CD4-positive, alpha-beta T cell treated with Interleukin-4 for 1 hour (primary cell): Measurements from ENCODE around the gene ULK2.
A peak's percentile ranks its signal among the peaks of the same experiment; 100 is the strongest.
"Not testable (repeated sequence)": the region's sequence is repeated elsewhere in the genome, so short reads cannot be mapped to it uniquely, and the experiment has no call there.

Experiments
- DNase-seq, 2 donors: peaks; one replicate each; pipeline ENCODE4 v3.0.0-alpha.2; 2020 to 2022

The ULK2 gene

DNA sequence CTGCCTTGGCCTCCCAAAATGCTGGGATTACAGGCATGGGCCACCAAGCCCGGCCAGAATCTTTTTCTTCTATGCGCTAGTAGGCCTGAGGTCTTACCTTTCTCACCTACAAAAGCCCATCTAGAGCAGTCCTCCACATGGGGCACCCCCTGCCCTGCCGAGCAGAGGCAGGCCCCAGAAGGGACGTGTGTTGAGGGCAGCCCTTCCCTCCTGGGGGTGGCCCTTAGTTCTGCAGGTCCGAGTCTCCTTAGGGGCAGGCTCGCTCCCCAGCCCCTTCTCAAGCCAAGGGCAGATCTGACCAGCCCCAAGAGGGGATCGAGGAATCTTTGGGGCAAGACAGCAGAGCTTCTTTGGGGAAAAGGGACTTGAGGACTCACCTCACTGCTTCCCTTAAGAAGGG, 101.7 kb downstream of the ULK2 start:
- no peak for DNase-seq

DNA sequence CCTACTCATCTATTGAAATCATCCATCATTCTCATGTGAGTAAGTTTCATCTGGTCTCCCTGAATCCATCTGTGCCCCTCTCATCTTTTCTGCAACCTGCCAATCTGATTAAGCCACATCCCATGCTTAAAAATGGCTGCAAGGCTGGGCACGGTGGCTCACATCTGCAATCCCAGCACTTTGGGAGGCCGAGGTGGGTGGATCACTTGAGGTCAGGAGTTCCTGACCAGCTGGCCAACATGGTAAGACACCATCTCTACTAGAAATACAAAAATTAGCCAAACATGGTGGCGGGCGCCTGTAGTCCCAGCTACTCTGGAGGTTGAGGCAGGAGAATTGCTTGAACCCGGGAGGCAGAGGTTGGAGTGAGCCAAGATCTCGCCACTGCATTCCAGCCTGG, 103.7 kb downstream of the ULK2 start:
- not testable (repeated sequence) for DNase-seq

DNA sequence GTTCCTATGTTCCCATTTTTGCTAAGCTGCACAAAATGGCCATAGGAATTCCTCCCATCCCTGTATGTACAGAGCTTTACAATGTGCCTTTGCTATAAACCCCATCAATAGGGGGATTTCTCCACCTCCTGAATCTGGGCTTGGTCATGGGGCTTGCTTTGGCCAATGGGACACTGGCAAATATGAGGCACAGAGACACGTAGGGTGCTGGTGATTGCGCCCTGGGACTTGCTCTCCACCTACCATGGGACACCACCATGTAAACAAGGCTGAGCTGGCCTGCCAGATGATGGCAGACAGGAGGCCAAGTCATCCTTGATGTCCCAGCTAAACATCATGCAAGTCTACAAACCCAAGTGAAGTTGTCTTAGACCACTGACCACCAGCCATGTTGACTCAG, 104.3 kb downstream of the ULK2 start:
- DNase-seq: no peak

DNA sequence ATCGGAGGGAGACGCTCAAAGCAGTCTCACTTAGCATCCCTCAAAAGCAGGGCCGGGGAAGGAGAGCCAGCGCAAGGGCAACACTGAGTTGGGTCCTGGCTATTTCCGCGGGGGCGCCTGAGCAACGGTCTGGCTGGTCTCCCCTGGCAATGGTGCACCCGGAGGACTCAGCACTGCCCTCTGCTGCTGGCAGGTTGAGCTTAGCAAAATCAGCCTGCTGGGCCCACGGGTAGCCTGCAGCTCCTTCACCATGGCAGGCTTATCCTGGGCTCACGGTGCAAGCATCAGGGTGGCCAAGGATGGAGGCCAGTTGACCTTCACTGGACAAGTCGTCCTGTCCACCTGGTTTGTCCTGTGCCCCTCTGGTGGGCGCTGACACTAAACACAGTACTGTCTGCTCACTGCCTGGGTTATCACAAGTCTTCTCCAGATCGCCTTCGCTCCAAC, 105.2 kb downstream of the ULK2 start:
- peak; percentile 64 to 70 for DNase-seq

DNA sequence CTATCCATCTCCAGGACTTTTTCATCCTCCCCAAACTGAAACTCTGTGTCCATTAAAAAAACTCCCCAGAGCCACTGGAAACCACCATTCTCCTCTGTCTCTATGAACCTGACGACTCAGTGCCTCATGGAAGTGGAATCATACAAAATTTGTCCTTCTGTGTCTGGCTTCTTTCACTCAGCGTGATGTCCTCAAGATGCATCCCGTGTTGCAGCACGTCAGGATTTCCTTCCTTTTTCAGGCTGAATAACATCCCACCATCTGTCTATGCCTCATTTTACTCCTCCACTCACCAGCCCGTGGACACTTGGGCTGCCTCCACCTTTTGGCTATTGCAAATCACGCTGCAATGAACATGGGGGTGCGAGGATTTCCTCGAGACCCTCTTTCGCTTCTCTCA, 107.0 kb downstream of the ULK2 start:
- no peak for DNase-seq

DNA sequence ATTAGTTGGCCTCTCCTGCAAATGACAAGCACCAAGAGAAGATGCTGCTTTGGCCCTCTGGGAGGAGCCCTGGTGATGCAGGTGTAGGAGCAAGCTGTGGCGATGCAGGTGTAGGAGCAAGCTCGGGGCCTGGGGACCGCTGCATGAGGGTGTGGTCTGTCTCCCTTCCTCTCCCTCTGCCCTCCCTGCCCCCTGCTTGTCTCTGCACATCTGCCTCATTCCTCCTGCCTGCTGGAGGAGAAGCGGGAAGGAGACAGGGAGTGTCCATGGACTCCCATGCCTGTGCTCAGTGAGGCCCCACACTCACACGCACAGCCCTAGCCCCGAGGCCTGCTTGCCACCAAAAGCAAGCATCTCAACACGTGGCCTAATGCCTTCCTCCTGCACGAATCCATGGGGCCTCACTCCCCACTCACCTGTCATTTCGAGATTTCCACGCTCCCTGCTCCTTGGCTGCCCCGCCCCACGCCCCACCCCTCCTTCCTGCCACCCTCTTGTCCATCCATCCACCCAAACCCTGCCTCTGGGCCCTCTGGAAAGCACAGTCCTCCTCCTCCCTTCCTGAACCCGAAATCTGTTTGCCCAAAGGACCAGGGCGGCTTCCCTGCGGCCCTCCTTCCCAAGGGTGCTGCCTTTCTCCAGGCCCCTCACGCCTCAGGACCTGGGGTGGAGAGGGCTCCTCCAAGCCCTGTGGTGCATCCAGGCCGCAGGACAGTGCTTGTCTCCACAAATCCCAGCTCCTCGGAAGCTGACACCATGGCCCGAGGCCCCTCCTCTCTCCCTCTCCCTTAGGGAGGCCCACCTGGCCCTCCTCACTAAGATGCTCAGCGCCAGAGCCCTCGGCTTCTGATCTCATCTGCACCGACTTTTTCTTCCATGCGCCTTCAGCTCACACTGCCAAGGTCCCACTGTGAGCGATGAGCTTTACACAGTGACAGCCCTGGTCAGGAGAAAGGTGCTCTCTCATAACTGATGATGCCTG, 107.9 kb downstream of the ULK2 start:
- no peak for DNase-seq

DNA sequence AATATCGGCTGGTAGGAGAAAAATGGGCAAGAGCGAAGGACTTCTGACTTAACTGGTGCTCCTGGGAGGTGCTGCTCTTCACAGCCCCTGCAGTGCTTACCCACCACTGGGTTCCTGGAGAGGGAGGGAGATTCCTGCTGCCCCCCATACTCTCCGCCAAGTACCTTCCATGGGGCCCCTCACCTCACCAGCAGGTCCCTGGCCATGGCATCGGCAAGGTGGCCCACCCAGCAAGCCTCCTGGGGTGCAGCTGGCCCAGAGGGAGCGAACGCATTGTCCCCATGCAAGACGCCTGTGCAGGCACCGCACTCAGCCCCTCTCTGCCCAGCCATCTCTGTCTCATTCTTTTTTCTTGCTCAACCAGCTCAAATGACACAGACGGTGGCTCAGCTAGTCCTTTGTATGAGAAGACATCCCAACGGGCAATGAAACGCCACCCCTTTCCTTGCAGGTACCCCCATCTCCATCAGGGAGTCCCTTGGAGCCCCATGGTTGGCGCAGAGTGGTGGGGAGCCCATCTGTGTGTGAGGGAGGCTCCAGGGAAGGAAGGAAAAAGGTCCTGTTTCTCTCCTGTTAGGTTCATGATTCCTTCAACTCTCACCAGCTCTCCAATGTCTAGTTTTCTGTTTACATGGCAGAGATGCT, 110.1 kb downstream of the ULK2 start:
- no peak for DNase-seq

DNA sequence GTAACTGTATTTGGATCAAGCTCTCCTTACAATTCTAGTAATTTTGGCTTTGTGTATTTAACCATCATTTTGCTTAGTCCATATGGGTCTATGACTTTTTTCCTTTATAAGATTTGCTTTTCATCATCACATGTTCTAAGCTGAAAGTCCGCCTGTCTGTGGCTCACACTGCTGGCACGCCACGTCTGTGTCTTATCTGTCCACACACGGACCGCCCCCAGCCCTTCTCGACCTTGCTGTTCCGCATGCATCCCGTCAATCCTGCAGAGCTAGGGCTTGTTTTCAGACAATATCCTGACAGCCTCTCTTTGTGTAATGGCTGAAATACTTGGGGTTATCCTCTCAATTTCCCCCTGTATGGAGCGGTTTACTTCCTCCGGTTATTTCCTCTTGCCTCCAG, 111.2 kb downstream of the ULK2 start:
- no peak for DNase-seq

DNA sequence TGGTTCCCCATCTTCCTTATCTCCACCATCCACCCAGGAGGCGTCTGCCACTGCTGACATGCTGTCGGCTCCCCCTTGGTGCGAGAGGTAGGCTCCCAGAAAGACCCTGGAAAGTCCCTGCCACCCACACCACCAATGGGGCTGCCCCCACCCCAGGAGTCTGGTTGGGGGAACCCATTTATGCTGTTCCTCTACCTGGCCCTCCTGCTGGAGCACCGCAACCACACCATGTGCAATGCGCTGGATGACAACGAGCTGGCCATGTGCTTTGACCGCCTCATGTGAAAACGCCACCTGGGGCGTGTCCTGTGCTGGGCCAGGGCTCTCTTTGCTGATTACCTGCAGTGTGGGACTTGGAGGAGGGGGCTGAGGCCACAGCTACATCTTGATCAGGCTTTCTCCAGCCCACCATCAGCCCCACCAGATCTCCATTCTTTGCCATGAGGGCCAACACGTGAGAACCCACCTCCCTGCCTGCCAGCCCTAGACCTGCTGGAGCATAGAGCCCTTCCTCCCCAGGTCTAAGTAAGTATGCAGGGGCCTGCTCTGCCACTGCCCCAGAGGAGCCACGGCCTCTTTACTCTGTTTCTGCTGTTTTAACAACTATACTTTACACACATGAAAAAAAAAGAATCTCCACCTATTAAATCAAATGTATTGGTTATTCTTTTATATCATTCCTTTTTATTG, 111.8 kb downstream of the ULK2 start:
- DNase-seq: no peak

DNA sequence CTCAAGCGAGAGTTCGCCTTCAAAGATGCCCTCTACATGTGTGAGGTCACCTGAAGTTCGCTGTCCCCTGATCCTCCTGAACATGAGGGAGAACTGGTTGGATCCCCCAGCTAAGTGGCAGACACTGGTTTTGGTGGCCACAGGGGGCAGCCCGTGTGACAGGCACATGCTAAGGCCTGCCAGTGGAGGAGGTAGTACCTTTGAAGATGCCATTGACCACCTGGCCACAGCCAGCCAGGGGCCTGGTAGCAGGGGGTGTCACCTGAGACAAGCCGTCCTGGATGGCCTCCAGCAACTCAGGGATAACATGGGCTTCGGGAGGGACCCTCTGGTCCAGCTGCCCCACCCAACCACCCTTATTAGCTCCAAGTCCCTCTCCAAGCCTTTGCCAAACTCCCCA, 112.3 kb downstream of the ULK2 start:
- DNase-seq: no peak

DNA sequence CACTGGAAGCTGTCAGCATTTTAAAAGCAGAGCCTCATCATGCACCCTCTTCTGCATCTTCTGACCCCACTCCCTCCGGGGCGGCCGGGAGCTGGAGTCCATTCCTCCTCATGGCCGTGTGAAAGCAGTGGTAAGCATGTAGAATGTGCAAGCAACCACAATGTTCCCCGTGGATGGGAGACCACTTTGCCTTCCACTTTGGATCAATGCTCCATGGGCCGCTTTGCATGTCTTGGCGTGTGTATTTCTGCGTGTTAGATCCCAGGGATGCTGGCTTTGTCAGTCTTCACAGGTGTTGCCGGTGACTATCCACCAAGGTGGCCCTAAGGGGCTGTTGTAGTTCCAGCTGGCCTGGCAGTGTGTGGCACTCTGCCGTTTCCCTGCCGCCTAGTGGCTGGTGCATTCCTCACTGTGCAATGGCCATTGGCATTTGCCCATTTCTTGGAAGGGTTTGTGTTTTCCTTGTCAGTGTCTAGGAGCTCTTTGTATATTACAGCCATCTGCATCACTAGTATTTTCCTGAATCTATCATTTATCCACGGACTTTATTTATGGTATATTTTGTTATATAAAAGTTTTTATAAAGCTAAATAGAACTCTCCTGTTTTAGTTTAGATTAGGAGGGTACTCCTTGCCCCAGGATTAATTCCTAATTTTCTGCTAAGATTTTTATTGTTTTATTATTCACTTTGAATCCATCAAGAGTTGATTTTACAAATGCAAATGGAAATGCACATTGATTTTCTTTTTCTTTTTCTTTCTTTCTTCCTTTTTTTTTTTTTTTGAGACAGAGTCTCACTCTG, 113.9 kb downstream of the ULK2 start:
- DNase-seq: no peak

DNA sequence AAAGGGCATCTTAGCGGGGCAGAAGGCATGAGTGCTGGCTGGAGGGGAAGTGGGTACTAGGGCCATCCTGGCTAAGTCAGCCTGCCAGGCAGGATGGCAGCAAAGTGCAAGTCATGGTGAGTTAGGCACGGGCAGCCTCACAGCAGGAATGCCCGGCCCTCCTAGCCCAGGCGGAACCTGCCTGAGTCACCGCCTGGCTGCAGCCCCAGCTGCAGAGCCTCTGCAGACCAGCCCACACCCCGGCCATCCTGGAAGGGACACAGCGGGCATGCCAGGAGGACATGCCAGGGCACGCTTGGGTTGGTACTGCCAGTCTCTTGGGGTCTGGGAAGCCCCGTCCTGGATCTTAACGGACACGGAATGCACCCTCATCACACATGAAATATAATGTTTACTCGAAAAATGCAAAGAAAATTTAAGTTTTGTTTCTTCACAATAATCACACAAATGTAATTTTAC, 114.7 kb downstream of the ULK2 start:
- peak in 1 of 2 donors; percentile 59 for DNase-seq

DNA sequence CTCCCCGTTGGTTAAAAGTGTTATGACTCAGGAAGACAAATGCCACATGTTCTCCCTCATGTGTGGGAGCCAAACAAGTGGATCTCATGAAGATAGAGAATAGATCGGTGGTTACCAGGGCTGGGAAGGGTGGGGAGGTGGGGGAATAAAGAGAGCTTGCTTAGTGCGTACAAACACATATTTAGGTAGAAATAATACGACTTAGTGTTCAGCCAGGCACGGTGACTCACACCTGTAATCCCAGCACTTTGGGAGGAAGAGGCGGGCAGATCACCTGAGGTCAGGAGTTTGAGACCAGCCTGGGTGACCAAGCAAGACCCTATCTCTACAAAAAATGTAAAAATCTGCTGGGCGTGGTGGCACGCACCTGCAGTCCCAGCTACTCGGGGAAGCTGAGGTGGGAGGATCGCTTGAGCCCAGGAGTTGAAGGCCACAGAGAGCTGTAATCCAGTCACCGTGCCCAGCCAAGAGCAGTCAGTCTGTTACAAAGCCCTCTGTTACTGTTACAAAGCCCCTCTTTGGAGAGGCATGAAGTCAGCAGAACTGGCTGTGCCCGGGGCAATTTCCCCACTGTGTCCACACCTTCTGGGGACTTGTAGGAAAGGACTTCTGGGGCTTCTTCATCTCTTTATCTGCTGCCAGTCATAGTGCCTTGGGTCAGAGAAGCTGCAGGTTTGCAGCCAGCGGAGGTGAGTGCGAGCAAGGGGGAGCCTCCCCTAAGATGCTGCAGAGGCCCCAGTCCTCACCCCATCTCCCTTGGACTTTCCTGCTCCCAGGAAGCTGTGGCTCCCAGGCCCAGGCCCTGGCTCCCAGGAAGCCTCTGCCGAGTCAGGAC, 115.3 kb downstream of the ULK2 start:
- DNase-seq: no peak

DNA sequence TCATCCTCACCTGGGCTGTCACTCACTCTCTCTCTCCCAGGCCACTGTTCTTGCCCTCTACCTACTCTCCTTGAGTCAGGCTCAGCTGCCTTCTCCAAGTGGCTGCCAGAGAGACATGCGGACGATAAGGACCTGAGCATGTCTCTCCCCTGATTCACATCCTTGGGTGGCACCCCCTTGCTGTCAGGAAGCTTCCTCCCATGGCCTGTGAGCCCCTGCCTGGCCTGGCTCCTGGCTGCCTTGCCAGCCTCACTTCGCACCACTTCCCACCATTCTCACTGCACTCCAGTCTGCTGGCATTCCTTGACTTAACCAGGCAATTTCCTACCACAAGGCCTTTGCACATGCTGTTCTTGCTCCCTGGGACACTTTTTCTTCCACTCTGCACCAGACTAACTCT, 116.9 kb downstream of the ULK2 start:
- DNase-seq: no peak

DNA sequence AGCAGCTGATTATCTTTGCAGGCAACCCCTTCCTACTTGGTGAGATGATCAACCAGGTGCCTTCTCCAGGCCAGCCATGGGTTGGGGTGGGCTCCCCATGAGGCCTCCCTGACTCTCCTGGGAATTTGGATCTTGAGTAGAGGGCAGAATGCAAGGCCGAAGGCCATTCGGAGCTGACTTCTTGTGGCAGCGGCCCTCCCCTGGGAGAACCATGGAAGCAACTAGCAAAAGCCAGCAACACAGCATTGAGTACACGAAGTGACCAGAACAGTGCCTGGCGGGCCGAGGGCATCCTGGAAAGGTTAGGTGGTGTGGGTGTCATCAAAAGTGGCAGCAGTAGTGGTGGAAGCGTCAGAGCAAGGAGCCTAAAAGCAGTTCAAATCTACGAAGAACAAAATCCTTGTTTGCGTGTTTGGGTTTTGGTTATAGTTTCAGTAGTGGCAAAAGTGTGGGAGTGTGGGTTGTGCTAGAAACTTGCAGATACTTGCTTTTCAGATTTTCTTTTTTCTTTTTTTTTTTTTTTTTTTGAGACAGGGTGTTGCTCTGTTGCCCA, 117.6 kb downstream of the ULK2 start:
- no peak for DNase-seq

DNA sequence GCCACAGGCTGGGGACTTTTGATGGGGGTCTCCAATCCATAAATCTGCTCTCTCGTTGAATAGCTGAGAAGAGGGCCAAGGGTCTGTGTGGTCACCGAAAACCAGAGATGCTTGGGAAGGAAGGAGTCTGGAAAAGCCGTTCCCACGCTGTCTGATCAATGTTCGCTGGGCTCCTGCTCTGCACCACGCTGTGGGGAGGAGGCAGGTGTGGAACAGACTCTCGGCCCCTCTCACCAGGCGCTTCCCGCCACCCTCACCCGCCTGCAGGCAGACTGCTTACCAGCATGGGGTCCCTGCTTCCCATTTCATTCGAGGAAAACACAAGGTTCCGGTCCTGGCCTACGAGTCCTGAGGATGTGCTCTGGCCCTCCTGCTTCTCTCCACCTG, 118.9 kb downstream of the ULK2 start:
- no peak for DNase-seq

DNA sequence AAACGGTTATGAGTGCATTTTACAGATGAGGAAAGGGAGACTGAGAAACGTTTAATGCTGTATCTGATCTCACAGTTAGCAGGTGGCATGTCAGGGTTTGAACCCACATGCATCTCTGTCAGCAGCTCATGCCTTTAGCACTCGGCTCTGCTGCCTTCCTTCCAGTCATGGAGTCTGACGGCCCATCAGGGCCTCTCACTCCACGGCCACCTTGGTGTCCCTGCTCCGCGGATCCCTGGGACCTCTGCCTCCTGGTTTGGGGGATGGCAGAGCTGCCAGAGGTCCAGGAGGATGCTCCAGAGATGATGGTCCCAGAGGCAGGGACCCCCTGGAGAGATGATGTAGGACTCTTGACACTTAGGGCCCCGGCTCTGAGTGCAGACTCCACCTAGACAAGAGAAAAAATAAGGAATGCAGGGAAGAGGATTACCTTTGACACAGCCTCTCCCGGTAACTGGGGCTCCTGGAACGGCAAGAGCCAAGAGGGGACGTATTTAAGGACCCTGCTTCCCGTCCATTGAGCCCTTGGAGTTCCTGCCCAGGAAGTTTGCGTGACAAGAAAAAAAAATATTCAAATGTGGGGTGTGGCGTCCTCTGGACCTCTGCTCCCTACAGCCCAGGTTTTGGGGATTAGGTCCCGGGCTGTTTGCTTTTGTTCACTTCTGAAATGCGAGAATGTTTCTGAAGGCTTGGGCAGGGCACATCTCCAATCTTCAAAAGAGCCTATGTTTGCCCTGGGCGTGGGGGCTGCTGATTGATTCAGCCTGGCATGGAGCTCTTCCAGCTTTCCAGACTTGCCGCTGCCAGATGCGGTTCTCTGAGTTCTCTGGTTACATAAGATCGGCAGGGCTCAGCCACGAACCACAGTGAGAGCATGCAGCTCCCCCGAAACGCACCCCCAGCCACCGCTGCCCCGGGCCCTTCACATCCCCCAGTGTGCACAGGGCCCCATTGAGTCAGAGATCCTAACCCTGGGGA, 119.6 kb downstream of the ULK2 start, which contains the start of gene ALDH3A1:
Gene ALDH3A1 (minus strand): TSS at position 470 of the 978 bp plus-strand sequence. CDS start 3,169 bp downstream, outside the sequence.
- no peak for DNase-seq

DNA sequence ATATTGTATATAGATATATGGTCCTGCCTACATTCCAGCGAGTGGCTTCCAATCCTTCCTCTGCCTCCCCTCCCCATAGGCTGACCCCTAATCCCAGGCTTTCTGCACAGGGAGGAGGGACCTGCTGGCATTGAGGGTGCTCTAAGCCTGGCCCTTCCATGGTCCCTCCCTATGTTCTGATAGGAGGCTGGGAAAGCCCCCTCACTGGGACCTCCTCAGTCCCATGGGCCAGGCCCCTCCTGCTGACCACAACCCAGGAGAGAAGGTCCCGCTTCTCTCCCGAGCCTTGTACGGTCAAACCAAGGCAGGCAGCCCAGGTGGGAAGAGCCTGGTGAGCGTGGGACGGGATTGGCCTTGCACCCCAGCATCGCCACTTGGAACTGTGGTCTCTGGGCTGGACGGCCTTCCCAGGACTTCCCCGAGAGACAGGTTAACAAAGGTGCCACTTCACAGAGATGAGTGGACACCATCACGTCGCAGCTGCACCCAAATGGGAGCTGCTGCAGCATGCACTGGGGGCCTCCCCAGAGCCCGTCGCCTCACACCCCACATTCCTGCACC, 120.5 kb downstream of the ULK2 start:
- DNase-seq: no peak

DNA sequence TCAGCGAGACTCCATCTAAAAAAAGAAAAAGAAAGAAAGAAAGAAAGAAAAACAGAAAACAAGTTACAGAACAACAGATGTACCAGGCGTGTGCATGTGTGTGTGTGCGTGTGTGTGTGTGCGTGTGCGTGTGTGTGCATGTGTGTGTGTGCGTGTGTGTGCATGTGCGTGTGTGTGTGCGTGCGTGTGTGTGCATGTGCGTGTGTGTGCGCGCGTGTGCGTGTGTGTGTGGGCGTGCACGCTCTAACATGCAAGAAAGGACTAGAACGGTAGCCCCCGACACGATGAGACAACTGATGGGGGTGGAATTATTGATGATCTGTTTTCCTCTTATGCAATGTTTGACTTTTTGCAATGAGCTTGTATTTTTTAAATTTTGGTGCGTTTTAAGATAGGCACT, 121.2 kb downstream of the ULK2 start:
- DNase-seq: no peak
